ENCODE data around the gene CDHR1.
A peak's percentile ranks its signal among the peaks of the same experiment; 100 is the strongest.

The CDHR1 gene

GRCh38 chr10:84201682-84202081 lies 7.3 kb downstream of the CDHR1 start:
- DNase-seq, result no peak

GRCh38 chr10:84202349-84202748 lies 8.0 kb downstream of the CDHR1 start:
- DNase-seq, result no peak

GRCh38 chr10:84204122-84204521 lies 9.8 kb downstream of the CDHR1 start:
- peak; percentile 19 for DNase-seq

- DNase-seq, result no peak
Observed at GRCh38 chr10:84204610-84205009, 10.3 kb downstream of the CDHR1 start.

GRCh38 chr10:84205049-84205852 lies 10.9 kb downstream of the CDHR1 start:
- peak; percentile 61 for DNase-seq

GRCh38 chr10:84205853-84206525 lies 11.7 kb downstream of the CDHR1 start:
- DNase-seq, result no peak

GRCh38 chr10:84208023-84208422 lies 13.7 kb downstream of the CDHR1 start:
- DNase-seq, result no peak

- DNase-seq, result no peak
Observed at GRCh38 chr10:84211566-84211965, 17.2 kb downstream of the CDHR1 start.

- DNase-seq, result no peak
Observed at GRCh38 chr10:84212014-84212413, 17.7 kb downstream of the CDHR1 start.

- DNase-seq, result no peak
Observed at GRCh38 chr10:84213076-84213475, 18.7 kb downstream of the CDHR1 start.

GRCh38 chr10:84214046-84214572 lies 19.8 kb downstream of the CDHR1 start:
- DNase-seq, result no peak

GRCh38 chr10:84214612-84215235 lies 20.4 kb downstream of the CDHR1 start:
- peak; percentile 57 for DNase-seq

- DNase-seq, result no peak
Observed at GRCh38 chr10:84216834-84217233, 22.5 kb downstream of the CDHR1 start.

- DNase-seq, result no peak
Observed at GRCh38 chr10:84217746-84218145, 23.4 kb downstream of the CDHR1 start.

GRCh38 chr10:84221916-84222315 lies 27.6 kb downstream of the CDHR1 start:
- no peak for DNase-seq

GRCh38 chr10:84224411-84225028 lies 30.2 kb downstream of the CDHR1 start:
- DNase-seq, result no peak

- DNase-seq, result no peak
Observed at GRCh38 chr10:84225427-84226173, 31.3 kb downstream of the CDHR1 start, which contains the start of gene LRIT2. Gene LRIT2 (minus strand): TSS chr10:84225544. CDS start chr10:84225520, 24 bp downstream.

- no peak for DNase-seq
Observed at GRCh38 chr10:84226616-84227015, 32.3 kb downstream of the CDHR1 start.

GRCh38 chr10:84227810-84228209 lies 33.5 kb downstream of the CDHR1 start:
- no peak for DNase-seq

GRCh38 chr10:84230359-84230758 lies 36.0 kb downstream of the CDHR1 start:
- no peak for DNase-seq

GRCh38 chr10:84232376-84232775 lies 38.0 kb downstream of the CDHR1 start:
- DNase-seq, result no peak

- DNase-seq, result no peak
Observed at GRCh38 chr10:84233940-84234339, 39.6 kb downstream of the CDHR1 start.
